Kidney epithelial cell (primary cell): ENCODE results near the gene RAB40C. TPM values are rescaled to one million over a fixed set of nuclear protein-coding genes. Genes with fewer than 3 reads are reported as not detected.

Source experiments
- DNase-seq: peaks from one replicate; pipeline ENCODE4 v3.0.0-alpha.2; 2010; ENCODE audit warnings: low read depth
- H3K27me3 ChIP-seq: 2 replicates; pipeline ENCODE4 v1.6.0; 2011; ENCODE audit warnings: low read length; ENCODE audit not compliant: control insufficient read depth, insufficient read depth
- H3K36me3 ChIP-seq: 2 replicates; pipeline ENCODE4 v1.5.1; 2011; ENCODE audit warnings: low read length; ENCODE audit not compliant: control insufficient read depth, insufficient read depth
- H3K4me3 ChIP-seq: 2 replicates; pipeline ENCODE4 v1.5.1; 2011; ENCODE audit warnings: low read depth, mild to moderate bottlenecking, control low read depth, low read length
- CTCF ChIP-seq: IDR thresholded peaks from 2 replicates; pipeline ENCODE4 v1.5.1; 2011; ENCODE audit warnings: mild to moderate bottlenecking, moderate library complexity, low read length, control low read depth, inconsistent platforms; ENCODE audit not compliant: insufficient read depth, poor library complexity, severe bottlenecking
- total RNA-seq: library from RNA; depleted of rRNA; stranded (reverse); fragments of >200 nt; gene quantifications from 2 replicates; pipeline ENCODE4 v1.2.3, GENCODE V29; 2015

The RAB40C gene
- total RNA-seq, 1 donor from 2014 or later, result 16.5 TPM

DNA sequence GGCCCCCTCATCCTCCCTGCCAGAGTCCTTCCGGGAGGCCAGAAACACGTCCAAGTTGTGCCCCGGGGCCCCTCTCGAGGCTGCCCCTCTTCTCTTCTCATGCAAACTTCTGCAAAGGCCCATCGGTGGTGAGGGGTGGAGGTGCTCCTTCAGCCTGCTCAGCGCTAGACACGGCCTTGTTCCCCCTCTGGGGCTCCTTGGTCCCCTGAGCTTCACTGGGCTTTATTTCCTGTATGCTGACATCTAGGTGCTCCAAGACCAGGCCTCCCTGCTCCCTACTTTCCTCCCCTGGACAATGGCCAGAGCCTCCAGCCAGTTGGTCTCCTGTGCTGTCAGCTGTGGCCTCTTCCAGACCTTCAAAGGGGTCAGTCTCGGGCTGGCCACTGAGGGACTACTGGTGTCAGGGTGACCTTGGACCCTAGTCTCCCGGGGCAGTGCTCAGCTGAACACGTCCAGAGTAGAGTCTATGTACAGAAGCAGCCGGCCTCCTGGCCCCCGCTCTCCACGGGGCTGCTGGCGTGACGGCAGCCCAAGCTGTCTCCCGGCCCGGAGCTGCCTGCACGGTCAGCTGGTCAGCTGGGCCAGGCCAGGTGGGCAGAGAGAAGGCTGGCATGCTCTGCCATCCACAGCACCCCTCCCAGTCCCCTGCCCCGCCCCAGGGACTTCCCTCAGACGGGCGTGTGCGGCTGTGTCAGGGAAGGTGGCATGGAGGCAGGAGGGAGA, 31.4 kb upstream of the RAB40C start:
- no peak for DNase-seq
- Histone ChIP-seq H3K36me3 (no peaks in the 10 kb centered on the region), H3K4me3 (no peak overlapping the region), H3K27me3 (peaks cover 61% of the 10 kb centered on the region)
- no peak for TF ChIP-seq CTCF

- no peak for TF ChIP-seq CTCF
- Histone ChIP-seq H3K36me3 (no peaks in the 10 kb centered on the region), H3K27me3 (peaks cover 65% of the 10 kb centered on the region), H3K4me3 (no peak overlapping the region)
- DNase-seq, result no peak
Observed at GRCh38 chr16:559021-559380, 30.9 kb upstream of the RAB40C start.

DNA sequence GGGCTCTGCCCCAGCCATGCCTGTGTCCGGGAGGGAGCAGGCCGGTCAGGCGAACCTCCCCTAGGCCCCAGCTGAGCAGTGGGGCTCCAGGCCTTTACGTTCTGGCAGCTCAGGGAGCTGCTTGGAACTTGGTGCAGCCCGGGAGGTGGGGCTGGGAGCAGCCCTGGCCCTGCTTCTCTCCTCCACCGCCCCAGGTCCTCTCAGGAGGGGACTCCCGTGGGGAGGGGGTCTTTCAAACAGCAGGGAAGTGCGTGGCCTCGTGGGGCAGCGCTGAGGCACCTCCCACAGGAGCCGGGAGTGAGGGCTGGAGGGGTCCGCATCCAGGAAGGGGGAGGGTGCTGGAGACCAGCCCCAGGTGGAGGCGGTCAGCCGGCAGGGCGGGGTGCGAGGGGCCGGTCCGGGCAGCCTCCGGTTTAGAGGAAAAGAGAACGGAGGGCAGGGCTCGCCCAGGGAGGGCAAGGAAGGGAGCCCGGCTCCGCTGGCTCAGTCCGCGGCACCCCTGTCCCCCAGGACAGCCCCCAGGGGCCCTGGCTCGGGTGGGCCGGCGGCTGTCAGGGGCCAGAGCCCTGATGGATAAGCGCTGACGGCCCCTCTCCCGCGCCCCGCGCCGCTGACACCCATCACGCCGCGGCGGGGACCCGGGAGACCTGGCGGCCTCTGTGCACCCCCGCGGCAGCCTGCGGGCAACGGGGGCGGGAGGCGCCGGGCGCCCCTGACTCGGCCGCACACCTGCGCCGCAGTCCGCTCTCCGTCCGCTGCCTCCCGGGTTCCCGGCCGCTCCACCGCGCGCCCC, 30.3 kb upstream of the RAB40C start:
- H3K4me3 ChIP-seq, result no peak overlapping the region
- DNase-seq, result no peak

GRCh38 chr16:560204-560700, 29.6 kb upstream of the RAB40C start, which contains the start of gene PRR35:
PRR35 (plus strand) TSS chr16:560394; CDS start chr16:563295, 2,901 bp downstream.
- TF ChIP-seq CTCF, result no peak
- DNase-seq, result no peak
- Histone ChIP-seq H3K27me3 (peaks cover 69% of the 10 kb centered on the region), H3K4me3 (no peak within 1 kb of the TSS), H3K36me3 (no peaks in the 10 kb centered on the region)

More for the DNA sequence above, 30.3 kb upstream of the RAB40C start:
- no peak for TF ChIP-seq CTCF
- H3K27me3 ChIP-seq, result peaks cover 69% of the 10 kb centered on the region
- no peaks in the 10 kb centered on the region for H3K36me3 ChIP-seq

- no peak for DNase-seq
- no peak overlapping the region for H3K4me3 ChIP-seq
- peaks cover 69% of the 10 kb centered on the region for H3K27me3 ChIP-seq
- TF ChIP-seq CTCF, result no peak
- H3K36me3 ChIP-seq, result no peaks in the 10 kb centered on the region
Observed at GRCh38 chr16:560701-561412, 29.0 kb upstream of the RAB40C start.
